Esophagus squamous epithelium (tissue), 5 donors: Measurements from ENCODE around the gene SH2D3A. TPM values are rescaled to one million over a fixed set of nuclear protein-coding genes. Genes with fewer than 3 reads are reported as not detected.

Experiments
- DNase-seq: peaks from one replicate; lab custom pipeline; 2025; lab: John Stamatoyannopoulos, UW
- H3K27ac ChIP-seq, 4 donors: fragments of 200-600 bp; sonication (generic); one replicate each; pipeline ENCODE4 v1.5.1; 2016 to 2019; ENCODE audit warnings: mild to moderate bottlenecking in 1 of 4
- H3K27me3 ChIP-seq, 4 donors: fragments of 200-600 bp; sonication (generic); 1 replicate in 3 of 4; 2 replicates in 1 of 4; pipeline versions ENCODE4 v1.5.1 to v1.6.0; 2017 to 2021; ENCODE audit warnings: antibody characterized with exemption in 1 of 4
- H3K36me3 ChIP-seq, 3 donors: fragments of 200-600 bp; sonication (generic); one replicate each; pipeline ENCODE4 v1.5.1; 2016 to 2019
- H3K4me1 ChIP-seq, 3 donors: fragments of 200-600 bp; sonication (generic); one replicate each; pipeline ENCODE4 v1.5.1; 2017 to 2019
- H3K4me3 ChIP-seq, 4 donors: fragments of 200-600 bp; sonication (generic); 1 replicate in 3 of 4; 2 replicates in 1 of 4; pipeline ENCODE4 v1.5.1; 2016 to 2019; ENCODE audit warnings: mild to moderate bottlenecking in 2 of 4, moderate library complexity in 1 of 4
- H3K9me3 ChIP-seq, 3 donors: fragments of 200-600 bp; sonication (generic); one replicate each; pipeline ENCODE4 v1.5.1; 2016 to 2019
- CTCF ChIP-seq, 6 experiments: fragments of 450-650 bp in 4 of 6; fragments of 200-600 bp in 2 of 6; sonication (generic) in 2 of 6; IDR thresholded peaks; one replicate each; pipeline ENCODE4 v1.5.1; 2016 to 2019; ENCODE audit warnings: antibody characterized with exemption in 6 of 6, mild to moderate bottlenecking in 4 of 6, moderate library complexity in 4 of 6
- POLR2A ChIP-seq, 4 donors: fragments of 450-650 bp; IDR thresholded peaks; one replicate each; pipeline ENCODE4 v1.6.1; 2017; ENCODE audit warnings: antibody characterized with exemption in 4 of 4, mild to moderate bottlenecking in 4 of 4, moderate library complexity in 3 of 4
- WGBS, 2 donors: methylation state at CpG; one replicate each; pipeline ENCODE4 v1.1.5; 2018; 5-methylcytosine and 5-hydroxymethylcytosine counted together
- intact Hi-C: fragments of 100-400 bp; cut with DNase I; formaldehyde crosslinking; loops from one replicate; pipeline ENCODE4 v1.15.0; 2022
- total RNA-seq, 4 donors: library from RNA; depleted of rRNA; stranded (reverse); fragments of >200 nt; gene quantifications; one replicate each; pipeline ENCODE4 v1.1.0, GENCODE V29; 2016
- donor health status: DM: yes; HTN: yes; CAD: no.

SH2D3A gene
- total RNA-seq, 4 donors from 2014 or later = 17.3 to 52.1 (median 40.6) TPM

- H3K4me3 ChIP-seq = peak overlapping the region; percentile 81 to 95 (median 88)
- intact Hi-C loops = no loop called here
Measured at GRCh38 chr19:6739883-6740588, 27.2 kb downstream of the SH2D3A start.

GRCh38 chr19:6739390-6739882, 27.8 kb downstream of the SH2D3A start, which contains the start of gene TRIP10:
Gene TRIP10 (plus strand): TSS chr19:6739680. CDS start chr19:6739762, 82 bp downstream.
- H3K36me3 ChIP-seq = peaks cover 0 to 41% (median 12%) of the 10 kb centered on the region in 3 donors
- H3K4me3 ChIP-seq = peak within 1 kb of the TSS; percentile 81 to 95 (median 88)
- WGBS, 2 donors = 0% methylated on average over 8 to 16 of the region's 47 CpGs
- peak; percentile 40 for DNase-seq
- peak within 1 kb of the TSS; percentile 96 to 99 (median 98) for H3K27ac ChIP-seq
- no peaks in the 10 kb centered on the region for H3K27me3 ChIP-seq
- intact Hi-C loops = no loop called here
- H3K9me3 ChIP-seq = no peaks in the 10 kb centered on the region
- peaks cover 36 to 78% (median 52%) of the 10 kb centered on the region in 3 donors for H3K4me1 ChIP-seq
- TF ChIP-seq CTCF (IDR thresholded peaks at IDR 0.05) (no peak), POLR2A (IDR thresholded peaks at IDR 0.05) (peak in 3 of 4 donors; percentile 15 to 84 (median 59))

More at GRCh38 chr19:6739883-6740588, 27.2 kb downstream of the SH2D3A start:
- no peaks in the 10 kb centered on the region for H3K9me3 ChIP-seq
- H3K27me3 ChIP-seq = no peaks in the 10 kb centered on the region
- peaks cover 42 to 80% (median 58%) of the 10 kb centered on the region in 3 donors for H3K4me1 ChIP-seq
- no peak for TF ChIP-seq CTCF (IDR thresholded peaks at IDR 0.05)
- TF ChIP-seq POLR2A (IDR thresholded peaks at IDR 0.05) = no peak
- peaks cover 0 to 43% (median 12%) of the 10 kb centered on the region in 3 donors for H3K36me3 ChIP-seq
- peak overlapping the region; percentile 96 to 99 (median 98) for H3K27ac ChIP-seq
- 0% methylated on average over 2 to 10 of the region's 34 CpGs for WGBS, 2 donors
- no peak for DNase-seq

- Histone ChIP-seq H3K9me3 (no peaks in the 10 kb centered on the region), H3K36me3 (peaks cover 0 to 41% (median 11%) of the 10 kb centered on the region in 3 donors), H3K4me3 (peak overlapping the region; percentile 29 to 95 (median 86)), H3K4me1 (peaks cover 30 to 76% (median 47%) of the 10 kb centered on the region in 3 donors), H3K27me3 (no peaks in the 10 kb centered on the region), H3K27ac (peak overlapping the region; percentile 96 to 99 (median 98))
- intact Hi-C loops = no loop called here
- no peak for DNase-seq
- TF ChIP-seq POLR2A (IDR thresholded peaks at IDR 0.05) = no peak
- no peak for TF ChIP-seq CTCF (IDR thresholded peaks at IDR 0.05)
- WGBS, 2 donors = 9 to 19% methylated on average over 16 to 23 of the region's 24 CpGs
Measured at GRCh38 chr19:6738787-6739389, 28.3 kb downstream of the SH2D3A start.

GRCh38 chr19:6737873-6738786, 29.1 kb downstream of the SH2D3A start:
- peaks cover 0 to 41% (median 6%) of the 10 kb centered on the region in 3 donors for H3K36me3 ChIP-seq
- H3K4me3 ChIP-seq = peak overlapping the region in 3 of 4 donors; percentile 81 to 95 (median 92)
- DNase-seq = no peak
- no peak for TF ChIP-seq POLR2A (IDR thresholded peaks at IDR 0.05)
- TF ChIP-seq CTCF (IDR thresholded peaks at IDR 0.05) = peak; percentile 52 to 85 (median 73)
- 2 to 8% methylated on average over 8 to 10 of the region's 13 CpGs for WGBS, 2 donors
- peaks cover 30 to 68% (median 40%) of the 10 kb centered on the region in 3 donors for H3K4me1 ChIP-seq
- intact Hi-C loops = no loop called here
- no peaks in the 10 kb centered on the region for H3K27me3 ChIP-seq
- H3K27ac ChIP-seq = peak overlapping the region; percentile 96 to 99 (median 98)
- H3K9me3 ChIP-seq = no peaks in the 10 kb centered on the region
